22Rv1 (cell line): ENCODE measurements around the gene SHBG.
A peak's percentile ranks its signal among the peaks of the same experiment; 100 is the strongest.
"Not testable (repeated sequence)": the region's sequence is repeated elsewhere in the genome, so short reads cannot be mapped to it uniquely, and the experiment has no call there.

Experiments
- H3K27ac ChIP-seq: fragments of 450-650 bp; 2 replicates; pipeline ENCODE4 v1.5.1; 2017
- CTCF ChIP-seq: fragments of 450-650 bp; IDR thresholded peaks from 2 replicates; pipeline ENCODE4 v1.5.1; 2017; ENCODE audit warnings: mild to moderate bottlenecking
- ZFX ChIP-seq: fragments of 450-650 bp; IDR thresholded peaks from 2 replicates; pipeline ENCODE4 v1.6.1; 2017; ENCODE audit warnings: antibody characterized with exemption, borderline replicate concordance

SHBG gene

GRCh38 chr17:7614425-7615264 is 15.3 kb upstream of the SHBG start, which contains the start of gene FXR2:
FXR2 (minus strand) TSS chr17:7614897; CDS start chr17:7614532, 365 bp downstream.
- TF ChIP-seq CTCF (peak; percentile 85), ZFX (no peak)

GRCh38 chr17:7615265-7615747 is 14.6 kb upstream of the SHBG start:
- peak overlapping the region; percentile 91 for H3K27ac ChIP-seq
- TF ChIP-seq ZFX = no peak
- no peak for TF ChIP-seq CTCF

More at GRCh38 chr17:7614425-7615264, 15.3 kb upstream of the SHBG start, which contains the start of gene FXR2:
- H3K27ac ChIP-seq = peak within 1 kb of the TSS; percentile 91

GRCh38 chr17:7618608-7619007 is 11.3 kb upstream of the SHBG start:
- TF ChIP-seq CTCF = no peak
- TF ChIP-seq ZFX = no peak
- H3K27ac ChIP-seq = no peak overlapping the region

- TF ChIP-seq CTCF = no peak
- TF ChIP-seq ZFX = no peak
- no peak overlapping the region for H3K27ac ChIP-seq
Measured at GRCh38 chr17:7620835-7621234, 9.1 kb upstream of the SHBG start.

GRCh38 chr17:7623661-7624060 is 6.3 kb upstream of the SHBG start:
- H3K27ac ChIP-seq = no peak overlapping the region
- TF ChIP-seq ZFX (no peak), CTCF (no peak)

- H3K27ac ChIP-seq = not testable (repeated sequence)
Measured at GRCh38 chr17:7625749-7626148, 4.2 kb upstream of the SHBG start.

- H3K27ac ChIP-seq = no peak overlapping the region
- TF ChIP-seq ZFX = no peak
- no peak for TF ChIP-seq CTCF
Measured at GRCh38 chr17:7626307-7626706, 3.6 kb upstream of the SHBG start.

- H3K27ac ChIP-seq = peak overlapping the region; percentile 67
- no peak for TF ChIP-seq ZFX
- no peak for TF ChIP-seq CTCF
Measured at GRCh38 chr17:7626956-7627249, 3.0 kb upstream of the SHBG start.
